Common myeloid progenitor, CD34-positive (primary cell): ENCODE data around the gene NTHL1.
"Not testable (repeated sequence)": the region's sequence is repeated elsewhere in the genome, so short reads cannot be mapped to it uniquely, and the experiment has no call there.

Experiments used
- CTCF ChIA-PET: fragments of 350-600 bp; sonication (Branson Sonifier 250); formaldehyde crosslinking; loops from one replicate; lab custom pipeline; 2021; ENCODE audit warnings: antibody characterized with exemption; lab: Charles Lee
- POLR2A ChIA-PET: fragments of 350-600 bp; sonication (Branson Sonifier 250); formaldehyde crosslinking; loops from one replicate; lab custom pipeline; 2021; ENCODE audit warnings: antibody characterized with exemption; lab: Charles Lee
- DNase-seq, 3 donors: peaks; one replicate each; pipeline versions ENCODE4 v3.0.0 to v3.0.0-alpha.2; 2013
- H3K27ac ChIP-seq, 2 experiments: 1 replicate in 1 of 2; 2 replicates in 1 of 2; pipeline ENCODE4 v1.7.0; 2013; ENCODE audit warnings: inconsistent platforms in 2 of 2, low read length in 2 of 2, mild to moderate bottlenecking in 2 of 2, low read depth in 1 of 2, moderate library complexity in 1 of 2; ENCODE audit not compliant: severe bottlenecking in 2 of 2, insufficient read depth in 1 of 2, poor library complexity in 1 of 2
- H3K27me3 ChIP-seq, 5 experiments: replicated peaks in 2 of 5; 1 replicate in 3 of 5; 2 replicates in 2 of 5; pipeline versions ENCODE4 v1.6.1 to v1.7.0; 2013; ENCODE audit warnings: low read length in 4 of 5, mild to moderate bottlenecking in 2 of 5, moderate library complexity in 2 of 5, inconsistent platforms in 1 of 5; ENCODE audit not compliant: insufficient read depth in 5 of 5, control insufficient read depth in 4 of 5
- H3K36me3 ChIP-seq, 4 experiments: 1 replicate in 2 of 4; 2 replicates in 2 of 4; pipeline versions ENCODE4 v1.6.1 to v1.7.0; 2013; ENCODE audit warnings: low read length in 3 of 4, control low read depth in 1 of 4, mild to moderate bottlenecking in 1 of 4; ENCODE audit not compliant: control insufficient read depth in 4 of 4, insufficient read depth in 4 of 4
- H3K4me1 ChIP-seq, 4 experiments: 1 replicate in 3 of 4; 2 replicates in 1 of 4; pipeline versions ENCODE4 v1.6.1 to v1.7.1; 2013; ENCODE audit warnings: low read length in 3 of 4, mild to moderate bottlenecking in 3 of 4, control low read depth in 1 of 4, inconsistent platforms in 1 of 4, moderate library complexity in 1 of 4; ENCODE audit not compliant: control insufficient read depth in 4 of 4, insufficient read depth in 4 of 4; ENCODE audit errors: control extremely low read depth in 1 of 4
- H3K4me3 ChIP-seq, 7 experiments: 1 replicate in 4 of 7; 2 replicates in 3 of 7; pipeline versions ENCODE4 v1.5.1 to v1.7.0; 2013; ENCODE audit warnings: mild to moderate bottlenecking in 7 of 7, low read length in 6 of 7, moderate library complexity in 6 of 7, inconsistent platforms in 2 of 7, low read depth in 2 of 7, control low read depth in 1 of 7; ENCODE audit not compliant: insufficient read depth in 4 of 7, control insufficient read depth in 1 of 7; ENCODE audit errors: extremely low read depth in 1 of 7
- H3K9me3 ChIP-seq, 5 experiments: 1 replicate in 4 of 5; 2 replicates in 1 of 5; pipeline versions ENCODE4 v1.6.1 to v1.7.1; 2013; ENCODE audit warnings: low read length in 4 of 5, mild to moderate bottlenecking in 2 of 5, inconsistent platforms in 1 of 5, low read depth in 1 of 5, moderate library complexity in 1 of 5; ENCODE audit not compliant: control insufficient read depth in 4 of 5, insufficient read depth in 2 of 5; ENCODE audit errors: control extremely low read depth in 1 of 5
- WGBS: methylation state at CpG from one replicate; pipeline ENCODE4 v1.1.5; 2013; ENCODE audit not compliant: insufficient coverage; 5-methylcytosine and 5-hydroxymethylcytosine counted together

NTHL1 gene

DNA sequence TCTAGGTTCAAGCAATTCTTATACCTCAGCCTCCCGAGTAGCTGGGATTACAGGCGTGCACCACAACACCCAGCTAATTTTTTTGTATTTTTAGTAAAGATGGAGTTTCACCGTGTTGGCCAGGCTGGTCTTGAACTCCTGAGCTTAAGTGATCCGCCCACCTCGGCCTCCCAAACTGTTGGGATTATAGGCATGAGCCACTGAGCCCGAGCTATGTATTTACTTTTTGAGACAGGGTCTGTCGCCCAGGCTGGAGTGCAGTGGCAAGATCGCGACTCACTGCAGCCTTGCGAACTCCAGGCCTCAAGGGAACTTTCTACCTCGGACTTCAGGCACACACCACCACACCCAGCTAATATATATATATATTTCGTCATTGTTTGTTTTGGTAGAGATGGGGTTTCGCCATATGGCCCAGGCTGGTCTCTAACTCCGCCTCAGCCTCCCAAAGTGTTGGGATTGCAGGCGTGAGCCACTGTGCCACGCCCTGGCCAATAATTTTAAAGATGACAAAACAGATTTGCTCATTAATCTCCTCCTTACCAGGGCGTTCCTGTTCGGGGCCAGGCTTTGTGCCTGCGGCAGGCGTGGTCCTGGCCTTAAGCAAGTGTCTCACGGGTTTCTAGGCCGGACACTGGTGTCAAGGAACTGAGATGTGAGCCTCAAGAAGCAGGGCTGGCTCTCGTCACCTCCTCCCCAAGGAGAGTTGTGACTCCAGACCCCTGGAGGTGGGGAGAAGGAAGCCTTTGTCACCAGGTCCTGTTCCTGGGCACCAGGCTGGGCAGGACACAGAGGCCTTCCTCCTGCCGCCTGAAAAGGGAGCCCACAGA is 32.3 kb downstream of the NTHL1 start:
- no peaks in the 10 kb centered on the region for H3K36me3 ChIP-seq
- H3K27ac ChIP-seq, result no peak overlapping the region
- ChIA-PET CTCF (interaction anchor here (0.9 to 1.6 kb wide), 2 partner anchors 10 to 126 kb away, joined by 3 to 5 read pairs; no protein-coding TSS in a partner anchor), POLR2A (no interaction called here)
- H3K9me3 ChIP-seq, result no peaks in the 10 kb centered on the region
- H3K27me3 ChIP-seq, result peaks cover 0 to 20% (median 7%) of the 10 kb centered on the region in 5 experiments
- 97% methylated on average over 16 of the region's 24 CpGs for WGBS
- peaks cover 2 to 17% (median 14%) of the 10 kb centered on the region in 4 experiments for H3K4me1 ChIP-seq
- DNase-seq, result no peak
- H3K4me3 ChIP-seq, result no peak overlapping the region

GRCh38 chr16:2013527-2013926 is 34.1 kb downstream of the NTHL1 start:
- peaks cover 0 to 4% (median 0%) of the 10 kb centered on the region in 5 experiments for H3K27me3 ChIP-seq
- no peak overlapping the region for H3K27ac ChIP-seq
- H3K36me3 ChIP-seq, result no peaks in the 10 kb centered on the region
- POLR2A ChIA-PET, result no interaction called here
- no peak for DNase-seq
- 98% methylated on average over 12 of the region's 15 CpGs for WGBS
- H3K4me1 ChIP-seq, result peaks cover 7 to 17% (median 14%) of the 10 kb centered on the region in 4 experiments
- H3K4me3 ChIP-seq, result no peak overlapping the region
- H3K9me3 ChIP-seq, result no peaks in the 10 kb centered on the region
- CTCF ChIA-PET, result interaction anchor here (1.2 to 1.5 kb wide), 2 partner anchors 10 to 19 kb away, joined by 3 to 7 read pairs; no protein-coding TSS in a partner anchor

- Histone ChIP-seq H3K4me1 (peaks cover 7 to 35% (median 32%) of the 10 kb centered on the region in 4 experiments), H3K36me3 (peaks cover 0 to 12% (median under 1%) of the 10 kb centered on the region in 4 experiments)
- CTCF ChIA-PET, result interaction anchor here (0.9 to 2.1 kb wide), 4 partner anchors 11 to 192 kb away, joined by 4 to 6 read pairs (median 4); no protein-coding TSS in a partner anchor
- H3K4me3 ChIP-seq, H3K9me3 ChIP-seq, POLR2A ChIA-PET, DNase-seq, H3K27me3 ChIP-seq, H3K27ac ChIP-seq: not testable (repeated sequence)
- WGBS, result 50% methylated on average over 2 of the region's 9 CpGs
Measured at GRCh38 chr16:2011726-2012125, 35.9 kb downstream of the NTHL1 start.

GRCh38 chr16:2009791-2010510 is 37.7 kb downstream of the NTHL1 start, which contains the start of gene ZNF598:
ZNF598 (minus strand) TSS chr16:2009821.
- ChIA-PET POLR2A (interaction anchor here (0.9 kb wide), 1 partner anchor 45 kb away, joined by 4 read pairs; the partner anchor contains the start of gene RPS2), CTCF (no interaction called here)
- WGBS, result 3% methylated on average over 52 of the region's 52 CpGs
- Histone ChIP-seq H3K4me3 (peak within 1 kb of the TSS; percentile 47 to 91 (median 84)), H3K36me3 (peaks cover 0 to 21% (median under 1%) of the 10 kb centered on the region in 4 experiments), H3K9me3 (no peaks in the 10 kb centered on the region), H3K27ac (peak within 1 kb of the TSS; percentile 72 to 91), H3K4me1 (peaks cover 7 to 53% (median 49%) of the 10 kb centered on the region in 4 experiments), H3K27me3 (no peaks in the 10 kb centered on the region)
- peak; percentile 85 to 88 (median 87) for DNase-seq

GRCh38 chr16:2009164-2009711 is 38.4 kb downstream of the NTHL1 start:
- POLR2A ChIA-PET, result interaction anchor here (0.9 kb wide), 1 partner anchor 44 kb away, joined by 4 read pairs; the partner anchor contains the start of gene RPS2
- peaks cover 7 to 60% (median 56%) of the 10 kb centered on the region in 4 experiments for H3K4me1 ChIP-seq

GRCh38 chr16:2008631-2009163 is 38.9 kb downstream of the NTHL1 start:
- Histone ChIP-seq H3K9me3 (no peaks in the 10 kb centered on the region), H3K4me3 (peak overlapping the region; percentile 47 to 91 (median 80)), H3K36me3 (peaks cover 0 to 21% (median under 1%) of the 10 kb centered on the region in 4 experiments), H3K27ac (peak overlapping the region; percentile 72 to 91), H3K27me3 (no peaks in the 10 kb centered on the region), H3K4me1 (peaks cover 7 to 66% (median 60%) of the 10 kb centered on the region in 4 experiments)
- ChIA-PET CTCF (interaction anchor here (1.1 to 6.9 kb wide), 8 partner anchors 12 to 145 kb away, joined by 3 to 80 read pairs (median 5); partner anchors contain the start of genes NPW, NTHL1, TRAF7 and TSC2), POLR2A (interaction anchor here (1.8 kb wide), 1 partner anchor 145 kb away, joined by 8 read pairs; no protein-coding TSS in a partner anchor)
- peak in 2 of 3 donors; percentile 35 to 52 for DNase-seq
- WGBS, result 3% methylated on average over 20 of the region's 23 CpGs

More at GRCh38 chr16:2009164-2009711, 38.4 kb downstream of the NTHL1 start:
- CTCF ChIA-PET, result interaction anchor here (1.1 to 6.9 kb wide), 6 partner anchors 12 to 144 kb away, joined by 4 to 80 read pairs (median 6); partner anchors contain the start of gene TRAF7
- DNase-seq, result no peak
- Histone ChIP-seq H3K4me3 (peak overlapping the region; percentile 47 to 91 (median 80)), H3K27ac (peak overlapping the region; percentile 72 to 91), H3K27me3 (no peaks in the 10 kb centered on the region), H3K9me3 (no peaks in the 10 kb centered on the region), H3K36me3 (peaks cover 0 to 21% (median under 1%) of the 10 kb centered on the region in 4 experiments)
- WGBS, result under 1% methylated on average over 45 of the region's 55 CpGs
